ENCODE results near the gene MUC6.

MUC6 gene

DNA sequence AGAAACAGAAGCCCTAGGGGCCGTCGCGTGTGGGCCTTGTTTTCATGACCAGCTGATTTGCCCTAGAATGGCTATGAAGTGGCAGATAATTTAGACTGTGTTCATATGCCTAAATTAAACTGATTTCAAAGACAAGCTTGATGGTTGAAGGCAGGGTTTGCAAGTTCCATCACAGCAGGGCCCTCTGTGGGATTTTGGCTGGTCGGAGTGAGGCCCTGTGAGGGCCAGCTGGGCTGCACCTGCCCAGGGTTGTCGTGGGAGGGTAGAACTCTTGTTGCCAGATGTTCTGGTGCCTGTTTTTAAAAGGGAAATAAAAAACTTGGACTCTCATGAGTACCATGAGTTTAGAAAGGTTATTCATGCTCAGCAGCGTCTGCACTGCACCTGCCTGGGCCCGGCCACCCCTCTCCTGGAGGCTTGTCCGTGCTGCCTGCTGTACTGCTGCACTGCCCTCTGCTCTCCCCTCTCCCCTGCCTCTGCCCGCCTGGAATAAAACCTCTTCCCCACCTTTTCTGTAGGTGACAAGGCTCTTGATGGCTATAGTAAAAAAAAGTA lies 66.8 kb downstream of the MUC6 start:
- DNase-seq (ENCODE audit: low read depth in 3 of 3, low spot score in 1 of 3): no peak

DNA sequence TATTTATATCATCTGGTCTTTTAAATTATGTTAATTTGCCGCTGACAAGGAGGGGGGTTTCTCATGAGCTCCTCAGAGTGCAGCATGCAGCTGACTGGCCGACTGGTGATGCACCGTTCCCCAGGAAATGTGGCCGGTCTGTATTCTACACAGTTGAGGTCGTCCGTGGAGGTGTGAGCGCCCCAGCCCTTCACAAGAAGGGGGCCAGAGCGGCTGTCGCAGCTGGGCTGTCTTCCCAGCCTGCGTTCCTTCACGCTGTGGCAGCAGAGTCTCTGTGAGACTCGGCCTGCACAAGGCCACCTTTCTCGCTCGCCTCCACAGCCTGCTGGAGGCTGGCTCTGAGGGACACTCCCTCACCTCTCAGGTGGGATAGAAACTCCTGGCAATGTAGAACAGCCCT lies 67.7 kb downstream of the MUC6 start:
- DNase-seq (ENCODE audit: low read depth in 3 of 3, low spot score in 1 of 3): no peak

DNA sequence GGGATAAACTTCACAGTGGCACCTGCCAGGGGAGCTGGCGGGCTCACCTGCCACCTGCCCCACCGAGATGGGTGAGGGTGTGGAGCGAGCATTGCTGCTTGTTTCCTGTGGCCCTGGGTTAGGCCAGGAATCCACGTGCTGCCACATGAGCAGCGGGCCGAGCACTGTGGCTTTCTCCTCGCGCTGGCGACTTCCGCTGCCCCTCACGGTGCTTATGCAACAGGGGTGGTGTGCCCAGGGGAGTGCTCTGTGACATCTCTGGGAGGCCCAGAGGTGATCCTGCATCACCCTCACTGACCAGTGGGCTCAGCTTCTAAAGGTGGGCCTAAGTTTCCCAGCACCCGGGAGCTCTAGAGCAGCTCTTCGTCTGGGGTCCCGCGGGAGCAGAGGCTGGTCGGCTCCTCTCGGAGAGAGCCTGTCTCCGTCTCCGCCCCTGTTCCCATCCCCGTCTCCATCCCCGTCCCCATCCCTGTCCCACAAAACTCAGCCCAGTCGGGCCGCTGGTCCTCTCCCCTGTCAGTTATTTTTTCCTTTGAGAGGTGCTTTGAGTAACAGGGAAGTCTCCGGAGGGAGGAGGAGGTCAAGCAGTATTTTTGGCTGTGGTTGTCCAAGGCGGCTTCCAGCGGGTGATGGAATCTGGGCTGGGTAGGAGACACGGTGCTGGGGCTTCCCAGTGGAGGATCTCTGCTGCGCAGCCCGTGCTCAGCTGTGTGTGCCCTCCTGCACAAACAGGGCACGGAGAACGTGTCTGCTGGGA lies 68.3 kb downstream of the MUC6 start:
- DNase-seq (ENCODE audit: low read depth in 3 of 3, low spot score in 1 of 3): no peak

GRCh38 chr11:965206-965775 lies 71.2 kb downstream of the MUC6 start:
- DNase-seq (ENCODE audit: low read depth in 3 of 3, low spot score in 1 of 3): no peak

DNA sequence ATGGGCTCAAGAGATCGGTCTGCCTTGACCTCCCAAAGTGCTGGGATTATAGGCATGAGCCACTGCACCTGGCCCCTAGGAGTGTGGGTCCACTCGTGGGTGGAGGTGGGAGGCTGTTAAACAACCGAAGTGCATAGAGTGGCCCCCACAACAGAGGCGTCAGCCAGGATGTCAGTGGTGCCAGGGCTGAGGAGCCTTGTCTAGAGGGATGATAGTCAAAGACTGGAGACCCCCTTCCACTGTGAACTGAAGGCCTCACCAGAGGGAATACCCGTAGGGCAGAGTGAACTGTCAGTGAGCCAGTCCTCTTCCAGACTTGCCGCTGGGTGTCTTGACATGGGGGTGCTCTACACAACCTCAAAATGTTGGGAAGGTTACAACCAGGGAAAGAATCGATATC lies 72.7 kb downstream of the MUC6 start:
- no peak for DNase-seq (ENCODE audit: low read depth in 3 of 3, low spot score in 1 of 3)

Measured in stimulated activated CD4-positive, alpha-beta T cell treated with anti-CD3 and anti-CD28 coated beads, TNF-alpha, amount 100 ng/mL, for 1 hour (primary cell).